Skeletal muscle satellite cell (primary cell): ENCODE measurements around the gene SSTR4.

Experiments used
- H3K27me3 ChIP-seq: 2 replicates; pipeline ENCODE4 v1.7.0; 2013; ENCODE audit warnings: low read length; ENCODE audit not compliant: control insufficient read depth, insufficient read depth
- H3K36me3 ChIP-seq: 2 replicates; pipeline ENCODE4 v1.7.0; 2013; ENCODE audit warnings: mild to moderate bottlenecking, control low read depth, low read length; ENCODE audit not compliant: insufficient read depth
- H3K4me1 ChIP-seq: 2 replicates; pipeline ENCODE4 v1.7.0; 2013; ENCODE audit warnings: low read length; ENCODE audit not compliant: control insufficient read depth, insufficient read depth
- H3K4me2 ChIP-seq: 2 replicates; pipeline ENCODE4 v1.7.0; 2013; ENCODE audit warnings: mild to moderate bottlenecking, low read length
- H3K4me3 ChIP-seq: 2 replicates; pipeline ENCODE4 v1.7.0; 2013; ENCODE audit warnings: low read length
- H3K9ac ChIP-seq: 2 replicates; pipeline ENCODE4 v1.7.0; 2013; ENCODE audit warnings: mild to moderate bottlenecking, low read depth, low read length, moderate library complexity
- H3K9me3 ChIP-seq: replicated peaks from 2 replicates; pipeline ENCODE4 v1.7.0; 2013; ENCODE audit warnings: mild to moderate bottlenecking, control low read depth, low read length

The SSTR4 gene

DNA sequence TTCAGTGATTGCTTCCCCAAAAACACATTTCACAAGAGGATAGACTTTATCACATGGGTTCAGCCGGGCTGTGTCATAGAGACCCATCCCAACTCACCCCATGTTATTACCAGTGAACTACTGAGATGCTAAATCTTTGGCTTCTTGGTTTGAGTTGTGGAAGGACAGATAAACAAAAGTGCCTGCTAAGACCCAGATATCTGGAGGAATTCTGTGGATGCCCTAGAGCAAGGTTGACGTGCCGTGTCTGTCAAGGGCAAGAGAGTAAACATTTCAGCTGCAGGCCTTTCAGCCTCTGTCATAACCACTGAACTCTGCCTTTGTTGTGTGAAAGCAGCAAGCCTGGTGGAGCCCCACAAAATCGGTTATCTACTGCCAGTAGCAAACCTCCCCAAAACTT is 25.5 kb downstream of the SSTR4 start:
- H3K27me3 ChIP-seq: peaks cover 11% of the 10 kb centered on the region
- peaks cover 3% of the 10 kb centered on the region for H3K9me3 ChIP-seq
- peaks cover 19% of the 10 kb centered on the region for H3K4me1 ChIP-seq

DNA sequence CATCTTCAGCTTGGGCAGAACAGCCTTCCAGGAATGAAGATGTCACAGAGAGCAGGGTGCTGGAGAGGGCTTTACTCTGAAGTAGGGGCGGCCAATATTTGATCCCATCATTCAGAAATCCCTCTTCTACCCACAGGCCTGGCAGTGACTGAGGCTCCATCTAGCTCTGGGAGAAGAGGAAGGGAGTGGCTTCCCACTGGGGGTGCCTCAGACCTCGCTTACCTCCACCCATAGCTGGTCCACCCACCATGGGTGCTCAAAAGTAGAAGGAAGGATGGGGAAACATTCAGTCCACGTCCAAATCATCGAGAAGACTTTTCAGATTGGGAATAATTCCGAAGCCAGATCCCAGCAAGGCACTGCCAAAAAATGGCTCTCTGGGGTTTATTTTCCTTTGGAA is 26.1 kb downstream of the SSTR4 start:
- Histone ChIP-seq H3K4me1 (peaks cover 19% of the 10 kb centered on the region), H3K9me3 (peaks cover 3% of the 10 kb centered on the region), H3K4me3 (no peak overlapping the region), H3K4me2 (peak overlapping the region; percentile 20), H3K9ac (peak overlapping the region; percentile 0), H3K27me3 (peaks cover 10% of the 10 kb centered on the region), H3K36me3 (no peaks in the 10 kb centered on the region)

More for the DNA sequence above, 25.5 kb downstream of the SSTR4 start:
- no peak overlapping the region for H3K4me3 ChIP-seq
- H3K9ac ChIP-seq: no peak overlapping the region
- no peak overlapping the region for H3K4me2 ChIP-seq
- H3K36me3 ChIP-seq: no peaks in the 10 kb centered on the region

DNA sequence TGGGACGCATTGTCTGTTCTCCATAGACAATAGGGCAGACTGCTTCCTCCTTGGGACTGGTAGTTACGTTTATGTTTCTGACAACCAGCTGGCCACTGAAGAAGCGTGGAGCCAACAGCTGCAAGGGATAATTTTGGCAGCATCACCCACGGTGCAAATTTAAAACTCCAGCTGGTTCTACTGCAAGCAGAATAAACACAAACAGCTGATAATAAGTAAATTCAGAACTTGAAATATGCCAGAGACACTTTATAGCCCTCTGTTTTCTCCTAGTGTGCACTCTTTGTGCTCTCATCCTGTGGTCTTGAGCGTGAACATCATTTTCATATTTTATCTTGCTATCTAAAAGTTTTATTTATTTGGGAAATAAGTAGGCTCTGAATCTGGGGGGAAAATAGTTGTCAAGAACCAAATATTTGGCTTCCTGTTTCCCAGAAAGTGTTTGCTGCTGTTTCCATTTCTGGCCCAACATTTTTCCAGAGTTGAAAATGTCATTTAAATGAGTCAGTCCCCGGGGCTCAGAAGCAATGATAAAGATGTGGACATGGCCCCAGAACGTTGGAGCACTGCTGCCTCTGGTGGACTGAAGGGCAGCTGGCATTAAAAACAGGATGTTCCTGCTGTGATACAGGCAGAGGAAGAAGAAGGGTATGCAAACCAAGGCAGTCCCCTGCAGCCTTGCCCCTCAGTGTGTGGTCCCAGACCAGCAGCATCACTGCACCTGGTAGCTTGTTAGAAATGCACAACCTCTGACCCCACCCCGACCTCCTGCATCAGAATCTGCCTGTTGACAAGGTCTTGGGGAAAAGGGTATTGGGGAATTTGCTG is 26.8 kb downstream of the SSTR4 start:
- H3K27me3 ChIP-seq: peaks cover 15% of the 10 kb centered on the region
- H3K36me3 ChIP-seq: no peaks in the 10 kb centered on the region
- H3K4me2 ChIP-seq: peak overlapping the region; percentile 20
- H3K4me1 ChIP-seq: peaks cover 19% of the 10 kb centered on the region
- no peaks in the 10 kb centered on the region for H3K9me3 ChIP-seq
- H3K9ac ChIP-seq: peak overlapping the region; percentile 0
- H3K4me3 ChIP-seq: no peak overlapping the region

DNA sequence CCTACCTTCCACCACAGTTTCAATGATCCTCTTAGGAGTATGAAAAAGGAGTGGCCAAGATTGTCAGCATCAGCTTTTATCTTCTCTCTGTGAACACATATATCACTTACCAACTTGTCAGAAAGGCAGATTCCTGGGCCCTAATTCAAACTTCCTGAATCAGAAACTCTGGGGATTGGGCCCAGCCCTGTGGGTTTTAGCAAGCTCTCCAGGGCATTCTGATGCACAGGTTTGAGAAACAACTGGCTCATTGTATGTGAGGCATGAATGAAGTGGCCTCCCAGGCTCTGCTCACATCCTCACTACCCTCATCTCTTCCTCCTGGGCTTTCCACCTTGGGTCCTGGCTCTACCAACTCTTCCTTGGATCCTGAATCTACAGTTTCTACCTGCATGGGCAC is 27.5 kb downstream of the SSTR4 start:
- no peaks in the 10 kb centered on the region for H3K36me3 ChIP-seq
- no peak overlapping the region for H3K4me3 ChIP-seq
- peaks cover 19% of the 10 kb centered on the region for H3K4me1 ChIP-seq
- peaks cover 18% of the 10 kb centered on the region for H3K27me3 ChIP-seq
- H3K4me2 ChIP-seq: no peak overlapping the region
- H3K9ac ChIP-seq: no peak overlapping the region
- H3K9me3 ChIP-seq: no peaks in the 10 kb centered on the region

DNA sequence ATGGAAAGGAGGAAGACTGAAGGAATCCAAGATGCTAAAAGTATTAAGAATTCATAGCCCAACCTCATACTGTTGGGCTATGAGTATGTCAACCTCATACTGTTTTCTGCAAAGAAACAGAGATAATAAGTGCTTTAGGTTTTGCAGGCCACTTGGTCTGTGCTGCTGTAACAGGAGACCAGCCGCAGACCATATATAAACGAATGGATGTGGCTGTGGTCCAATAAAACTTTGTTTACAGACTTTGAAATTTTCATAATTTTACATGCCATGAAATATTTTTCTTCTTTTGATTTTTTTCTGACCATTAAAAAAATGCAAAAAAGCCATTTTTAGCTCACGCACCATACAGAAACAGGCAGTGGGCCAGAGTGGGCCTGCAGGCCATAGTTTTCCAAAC is 28.1 kb downstream of the SSTR4 start:
- Histone ChIP-seq H3K4me2 (no peak overlapping the region), H3K9ac (no peak overlapping the region), H3K27me3 (peaks cover 18% of the 10 kb centered on the region), H3K4me1 (peaks cover 19% of the 10 kb centered on the region), H3K36me3 (no peaks in the 10 kb centered on the region), H3K4me3 (no peak overlapping the region), H3K9me3 (no peaks in the 10 kb centered on the region)

DNA sequence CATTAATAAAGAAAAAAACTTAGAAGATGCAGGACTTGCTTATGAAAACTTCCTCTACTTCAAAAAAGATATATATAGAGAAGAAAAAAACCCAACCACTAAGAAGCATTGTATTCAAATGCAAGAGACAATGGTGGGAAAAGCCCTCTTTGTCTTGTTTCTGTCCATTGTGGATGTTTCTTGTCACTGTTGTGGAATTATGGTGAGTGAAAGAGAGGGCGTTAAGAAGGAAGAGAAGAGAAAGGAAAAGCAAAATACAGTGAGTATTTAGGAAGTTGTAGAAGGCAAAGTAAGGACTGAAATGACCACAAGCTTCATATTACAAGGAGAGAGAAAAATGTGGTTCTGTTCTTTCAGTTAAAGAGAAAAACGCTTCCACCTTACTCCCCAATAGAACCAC is 28.5 kb downstream of the SSTR4 start:
- no peaks in the 10 kb centered on the region for H3K9me3 ChIP-seq
- no peaks in the 10 kb centered on the region for H3K36me3 ChIP-seq
- H3K27me3 ChIP-seq: peaks cover 18% of the 10 kb centered on the region
- peaks cover 19% of the 10 kb centered on the region for H3K4me1 ChIP-seq
- H3K4me2 ChIP-seq: no peak overlapping the region
- H3K4me3 ChIP-seq: no peak overlapping the region
- H3K9ac ChIP-seq: no peak overlapping the region

DNA sequence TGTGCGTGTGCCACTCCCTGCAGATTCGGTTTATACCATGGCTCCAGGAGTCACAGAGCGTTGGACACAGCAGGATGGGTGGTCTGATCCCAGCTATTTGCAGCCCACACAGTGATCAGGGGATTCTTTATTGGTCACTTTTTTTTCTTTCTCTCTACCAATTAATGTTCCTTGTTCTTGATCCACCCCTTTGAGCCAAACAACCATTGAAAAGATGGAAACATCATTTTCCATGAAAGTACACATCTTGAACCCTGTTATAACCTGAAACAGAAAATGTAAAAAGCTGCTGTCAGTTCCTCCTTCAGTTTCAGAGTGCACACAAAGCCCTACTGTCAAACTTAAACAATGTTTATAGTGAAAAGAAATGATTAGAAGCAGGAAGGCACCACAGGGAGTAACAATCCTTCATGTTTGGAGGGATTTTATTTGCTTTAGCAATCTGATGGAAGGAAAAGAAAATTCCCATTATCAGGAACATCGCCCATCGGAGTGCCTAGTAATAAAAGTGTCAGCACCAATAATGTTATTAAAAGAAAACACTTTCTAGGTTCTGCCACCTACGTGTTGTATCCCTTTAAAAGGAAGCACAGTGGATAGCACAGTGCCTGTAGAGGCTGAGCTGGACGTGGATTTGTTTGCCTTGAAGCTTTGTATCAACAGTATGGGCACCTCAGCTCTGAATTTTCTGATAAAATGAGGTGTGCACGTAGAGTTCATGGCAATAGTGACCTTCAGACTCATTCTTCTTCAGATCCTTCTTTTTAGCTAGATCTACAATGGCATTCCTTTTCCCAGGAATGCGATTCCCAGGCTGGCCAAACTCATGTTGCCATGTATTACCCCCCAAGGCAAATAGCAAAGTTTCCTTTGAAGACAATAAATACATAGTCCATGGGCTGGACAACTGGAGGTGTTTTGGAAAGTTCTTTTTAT is 30.4 kb downstream of the SSTR4 start:
- no peaks in the 10 kb centered on the region for H3K9me3 ChIP-seq
- peaks cover 18% of the 10 kb centered on the region for H3K27me3 ChIP-seq
- no peak overlapping the region for H3K4me2 ChIP-seq
- peaks cover 19% of the 10 kb centered on the region for H3K4me1 ChIP-seq
- no peaks in the 10 kb centered on the region for H3K36me3 ChIP-seq
- no peak overlapping the region for H3K4me3 ChIP-seq
- no peak overlapping the region for H3K9ac ChIP-seq

DNA sequence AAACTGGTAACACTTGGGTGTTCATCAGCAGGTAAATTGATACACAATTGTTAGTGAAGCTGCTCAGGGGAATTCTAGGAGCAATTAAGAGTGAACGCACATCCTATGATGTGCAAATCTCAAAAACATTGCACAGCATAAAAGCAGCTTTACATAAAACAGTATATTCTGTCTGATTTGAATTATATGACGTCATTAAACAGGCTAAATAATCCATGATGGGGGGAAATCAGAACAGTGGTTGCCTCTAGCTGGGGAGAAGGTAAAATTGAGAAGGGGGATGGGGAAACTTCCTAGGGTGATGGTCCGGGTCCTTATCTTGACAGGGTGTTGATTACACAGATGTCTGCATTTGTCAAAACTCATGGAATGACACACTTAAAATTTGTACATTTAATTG is 31.7 kb downstream of the SSTR4 start:
- Histone ChIP-seq H3K4me1 (peaks cover 9% of the 10 kb centered on the region), H3K27me3 (peaks cover 19% of the 10 kb centered on the region), H3K9ac (no peak overlapping the region), H3K4me3 (no peak overlapping the region), H3K9me3 (no peaks in the 10 kb centered on the region), H3K4me2 (no peak overlapping the region), H3K36me3 (no peaks in the 10 kb centered on the region)

DNA sequence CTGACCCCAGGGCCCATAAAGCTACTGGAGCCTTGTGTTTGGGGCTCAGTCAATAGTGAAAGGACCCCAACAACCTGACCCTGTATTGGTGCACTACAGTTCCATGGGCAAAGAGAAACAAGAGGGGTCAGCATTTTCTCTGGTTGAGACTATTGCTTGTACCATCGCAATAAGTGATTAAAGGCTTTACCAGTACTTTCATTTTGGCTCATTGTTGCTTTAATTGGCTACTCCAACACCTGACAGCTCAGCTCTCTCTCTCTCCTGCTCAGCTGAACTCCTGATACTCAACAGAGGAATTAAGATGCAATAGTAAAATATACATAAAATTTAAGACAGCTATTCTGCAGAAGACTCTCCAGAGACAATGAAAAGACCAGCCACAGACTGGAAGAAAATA is 33.2 kb downstream of the SSTR4 start:
- Histone ChIP-seq H3K9ac (no peak overlapping the region), H3K36me3 (no peaks in the 10 kb centered on the region), H3K9me3 (no peaks in the 10 kb centered on the region), H3K27me3 (peaks cover 21% of the 10 kb centered on the region), H3K4me1 (no peaks in the 10 kb centered on the region), H3K4me2 (no peak overlapping the region), H3K4me3 (no peak overlapping the region)

DNA sequence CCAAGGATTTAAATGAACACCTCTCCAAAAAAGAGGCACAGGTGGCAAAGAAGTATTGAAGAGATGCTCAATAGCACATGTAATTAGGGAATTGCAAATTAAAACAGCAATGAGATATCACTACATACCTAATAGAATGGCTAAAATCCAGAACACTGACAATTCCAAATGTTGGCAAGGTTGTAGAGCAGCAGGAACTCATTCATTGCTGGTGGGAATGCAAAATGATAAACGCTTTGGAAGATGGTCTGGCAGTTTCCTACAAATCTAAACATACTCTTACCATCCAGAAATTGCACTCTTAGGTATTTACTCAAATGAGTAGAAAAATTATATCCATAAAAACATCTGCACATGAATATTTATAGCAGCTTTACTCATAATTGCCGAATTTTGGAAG is 34.0 kb downstream of the SSTR4 start:
- no peaks in the 10 kb centered on the region for H3K9me3 ChIP-seq
- H3K4me2 ChIP-seq: no peak overlapping the region
- no peaks in the 10 kb centered on the region for H3K4me1 ChIP-seq
- peaks cover 21% of the 10 kb centered on the region for H3K27me3 ChIP-seq
- H3K4me3 ChIP-seq: no peak overlapping the region
- H3K9ac ChIP-seq: no peak overlapping the region
- H3K36me3 ChIP-seq: no peaks in the 10 kb centered on the region

DNA sequence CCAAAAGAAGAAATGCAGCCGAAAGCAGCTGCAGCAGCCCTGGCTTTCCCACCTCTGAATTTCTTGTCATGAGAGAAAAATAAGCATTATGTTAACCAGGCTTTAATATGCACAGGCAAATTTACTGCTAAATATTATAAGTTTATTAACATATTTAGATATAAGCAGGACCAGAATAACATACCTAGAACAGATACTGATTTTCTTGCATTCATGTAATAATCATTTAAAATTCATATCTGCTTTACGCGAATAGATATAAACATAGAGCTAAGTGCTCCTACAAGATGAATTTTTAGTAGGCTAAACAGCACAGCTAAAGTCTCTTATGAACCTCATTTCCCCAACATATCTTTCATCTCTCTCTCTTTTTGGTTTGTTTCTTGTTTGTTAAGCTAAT is 36.3 kb downstream of the SSTR4 start:
- no peak overlapping the region for H3K4me3 ChIP-seq
- H3K4me2 ChIP-seq: no peak overlapping the region
- no peaks in the 10 kb centered on the region for H3K4me1 ChIP-seq
- H3K9me3 ChIP-seq: no peaks in the 10 kb centered on the region
- H3K36me3 ChIP-seq: no peaks in the 10 kb centered on the region
- no peak overlapping the region for H3K9ac ChIP-seq
- H3K27me3 ChIP-seq: peaks cover 11% of the 10 kb centered on the region
